Natural killer cell treated with Interleukin-12 subunit alpha and Interleukin-12 subunit beta and Interleukin-15 and Interleukin-18, amount 100 ng/mL, for 72 hours (primary cell): ENCODE measurements around the gene GAP43. TPM values are rescaled to one million over a fixed set of nuclear protein-coding genes. Genes with fewer than 3 reads are reported as not detected.
"Not testable (repeated sequence)": the region's sequence is repeated elsewhere in the genome, so short reads cannot be mapped to it uniquely, and the experiment has no call there.

Source experiments
- ATAC-seq, 2 donors: fragments of 150-1000 bp; cut with Tn5 transposase in 1 of 2; sonication (Bioruptor Pico), chemical (Tn5 transposase) in 1 of 2; 2 replicates each; pipeline ENCODE4 v1.10.0; 2021
- DNase-seq: peaks from one replicate; pipeline ENCODE4 v3.0.0; 2022; ENCODE audit warnings: low spot score
- H3K27ac Mint-ChIP-seq, 2 donors: 1 replicate in 1 of 2; 2 replicates in 1 of 2; pipeline ENCODE4 v1.8.0; 2022; ENCODE audit warnings: mixed read lengths in 2 of 2, mild to moderate bottlenecking in 1 of 2, moderate library complexity in 1 of 2
- H3K27me3 Mint-ChIP-seq, 2 donors: 1 replicate in 1 of 2; 2 replicates in 1 of 2; pipeline ENCODE4 v1.8.0; 2022; ENCODE audit warnings: mixed read lengths in 2 of 2
- H3K36me3 Mint-ChIP-seq: one replicate; pipeline ENCODE4 v1.8.0; 2022; ENCODE audit warnings: mixed read lengths
- H3K4me1 Mint-ChIP-seq, 2 donors: 1 replicate in 1 of 2; 2 replicates in 1 of 2; pipeline ENCODE4 v1.8.0; 2022; ENCODE audit warnings: low read depth in 2 of 2, mixed read lengths in 2 of 2, mild to moderate bottlenecking in 1 of 2
- H3K4me3 Mint-ChIP-seq: one replicate; pipeline ENCODE4 v1.8.0; 2022; ENCODE audit warnings: mixed read lengths
- H3K9me3 Mint-ChIP-seq: 2 replicates; pipeline ENCODE4 v1.8.0; 2022; ENCODE audit warnings: mixed read lengths
- total RNA-seq, 2 donors: library from RNA; stranded (reverse); gene quantifications; one replicate each; pipeline ENCODE4 v1.2.3, GENCODE V29; 2022

Gene GAP43
- total RNA-seq, 2 donors from 2014 or later = 0.50 TPM; not detected in 1

GRCh38 chr3:115736341-115736740, 113.0 kb downstream of the GAP43 start:
- not testable (repeated sequence) for H3K4me1 Mint-ChIP-seq, DNase-seq, H3K36me3 Mint-ChIP-seq, H3K27ac Mint-ChIP-seq, H3K4me3 Mint-ChIP-seq, ATAC-seq, H3K9me3 Mint-ChIP-seq
- peaks cover 18 to 38% of the 10 kb centered on the region in 2 donors for H3K27me3 Mint-ChIP-seq

GRCh38 chr3:115741650-115742049, 118.3 kb downstream of the GAP43 start:
- Mint-ChIP-seq H3K36me3 (peaks cover 9% of the 10 kb centered on the region), H3K4me3 (no peak overlapping the region), H3K27me3 (peaks cover 20 to 35% of the 10 kb centered on the region in 2 donors), H3K4me1 (no peaks in the 10 kb centered on the region), H3K9me3 (peaks cover 9% of the 10 kb centered on the region), H3K27ac (no peak overlapping the region)
- DNase-seq (no peak), ATAC-seq (no peak)

- not testable (repeated sequence) for H3K4me3 Mint-ChIP-seq, H3K9me3 Mint-ChIP-seq, H3K27ac Mint-ChIP-seq, H3K36me3 Mint-ChIP-seq, DNase-seq, ATAC-seq, H3K4me1 Mint-ChIP-seq
- peaks cover 13 to 28% of the 10 kb centered on the region in 2 donors for H3K27me3 Mint-ChIP-seq
Observed at GRCh38 chr3:115744516-115744915, 121.2 kb downstream of the GAP43 start.

GRCh38 chr3:115752978-115753377, 129.7 kb downstream of the GAP43 start:
- not testable (repeated sequence) for H3K27ac Mint-ChIP-seq, H3K4me1 Mint-ChIP-seq, H3K36me3 Mint-ChIP-seq, DNase-seq, ATAC-seq, H3K9me3 Mint-ChIP-seq, H3K4me3 Mint-ChIP-seq
- peaks cover 17 to 32% of the 10 kb centered on the region in 2 donors for H3K27me3 Mint-ChIP-seq

GRCh38 chr3:115758076-115758763, 134.9 kb downstream of the GAP43 start:
- ATAC-seq = no peak
- H3K9me3 Mint-ChIP-seq = peaks cover 3% of the 10 kb centered on the region
- DNase-seq = no peak
- no peaks in the 10 kb centered on the region for H3K36me3 Mint-ChIP-seq
- H3K4me1 Mint-ChIP-seq = no peaks in the 10 kb centered on the region
- H3K27ac Mint-ChIP-seq = no peak overlapping the region
- H3K4me3 Mint-ChIP-seq = no peak overlapping the region
- H3K27me3 Mint-ChIP-seq = peaks cover 15 to 31% of the 10 kb centered on the region in 2 donors

- ATAC-seq = no peak
- peaks cover 3 to 18% of the 10 kb centered on the region in 2 donors for H3K27me3 Mint-ChIP-seq
- H3K4me3 Mint-ChIP-seq = no peak overlapping the region
Observed at GRCh38 chr3:115760716-115761115, 137.4 kb downstream of the GAP43 start.

GRCh38 chr3:115761927-115762305, 138.6 kb downstream of the GAP43 start:
- DNase-seq = no peak
- no peaks in the 10 kb centered on the region for H3K9me3 Mint-ChIP-seq
- ATAC-seq = no peak
- H3K36me3 Mint-ChIP-seq = no peaks in the 10 kb centered on the region
- H3K27ac Mint-ChIP-seq = no peak overlapping the region
- H3K4me3 Mint-ChIP-seq = no peak overlapping the region
- H3K4me1 Mint-ChIP-seq = no peaks in the 10 kb centered on the region
- H3K27me3 Mint-ChIP-seq = peaks cover 10 to 26% of the 10 kb centered on the region in 2 donors

More at GRCh38 chr3:115760716-115761115, 137.4 kb downstream of the GAP43 start:
- no peak for DNase-seq
- H3K36me3 Mint-ChIP-seq = no peaks in the 10 kb centered on the region
- no peaks in the 10 kb centered on the region for H3K4me1 Mint-ChIP-seq
- H3K27ac Mint-ChIP-seq = no peak overlapping the region
- no peaks in the 10 kb centered on the region for H3K9me3 Mint-ChIP-seq

GRCh38 chr3:115766587-115767482, 143.5 kb downstream of the GAP43 start:
- Mint-ChIP-seq H3K36me3 (no peaks in the 10 kb centered on the region), H3K27ac (no peak overlapping the region), H3K27me3 (peaks cover 22 to 27% of the 10 kb centered on the region in 2 donors), H3K4me3 (no peak overlapping the region), H3K4me1 (no peaks in the 10 kb centered on the region), H3K9me3 (no peaks in the 10 kb centered on the region)
- no peak for DNase-seq
- no peak for ATAC-seq

- peaks cover 30 to 42% of the 10 kb centered on the region in 2 donors for H3K27me3 Mint-ChIP-seq
- ATAC-seq (no peak), DNase-seq (no peak)
- no peak overlapping the region for H3K27ac Mint-ChIP-seq
- H3K4me3 Mint-ChIP-seq = no peak overlapping the region
- H3K4me1 Mint-ChIP-seq = no peaks in the 10 kb centered on the region
- H3K9me3 Mint-ChIP-seq = no peaks in the 10 kb centered on the region
- H3K36me3 Mint-ChIP-seq = no peaks in the 10 kb centered on the region
Observed at GRCh38 chr3:115768661-115769060, 145.4 kb downstream of the GAP43 start.
